Limb (tissue), 2 donors: ENCODE measurements around the gene NUAK2.
A peak's percentile ranks its signal among the peaks of the same experiment; 100 is the strongest.
"Not testable (repeated sequence)": the region's sequence is repeated elsewhere in the genome, so short reads cannot be mapped to it uniquely, and the experiment has no call there.

ENCODE experiments used
- DNase-seq, 2 donors: peaks; one replicate each; pipeline ENCODE4 v3.0.0-alpha.2; 2016; ENCODE audit errors: extremely low spot score in 2 of 2

Gene NUAK2

GRCh38 chr1:205321162-205321958, at the start of gene NUAK2:
TSS of gene NUAK2 (minus strand) at chr1:205321745. CDS start at chr1:205321628, 117 bp downstream.
- peak; percentile 75 to 91 for DNase-seq

- no peak for DNase-seq
Measured at GRCh38 chr1:205370780-205371179, 49.2 kb upstream of the NUAK2 start.

- no peak for DNase-seq
Measured at GRCh38 chr1:205369701-205370123, 48.2 kb upstream of the NUAK2 start.

- no peak for DNase-seq
Measured at GRCh38 chr1:205368478-205368877, 46.9 kb upstream of the NUAK2 start.

GRCh38 chr1:205365945-205366463, 44.5 kb upstream of the NUAK2 start:
- no peak for DNase-seq

- not testable (repeated sequence) for DNase-seq
Measured at GRCh38 chr1:205365086-205365485, 43.5 kb upstream of the NUAK2 start.

GRCh38 chr1:205360891-205361290, 39.3 kb upstream of the NUAK2 start:
- DNase-seq = no peak

GRCh38 chr1:205359771-205360565, 38.4 kb upstream of the NUAK2 start:
- DNase-seq = peak in 1 of 2 donors; percentile 62

- no peak for DNase-seq
Measured at GRCh38 chr1:205358579-205358978, 37.0 kb upstream of the NUAK2 start.

GRCh38 chr1:205357567-205357966, 36.0 kb upstream of the NUAK2 start:
- no peak for DNase-seq

GRCh38 chr1:205356440-205357139, 35.0 kb upstream of the NUAK2 start, which contains the start of gene KLHDC8A:
TSS of gene KLHDC8A (minus strand) at chr1:205356922. CDS start at chr1:205343604, 13,318 bp downstream.
- DNase-seq = peak; percentile 74

GRCh38 chr1:205355075-205355453, 33.5 kb upstream of the NUAK2 start:
- DNase-seq = no peak

GRCh38 chr1:205354259-205355074, 32.9 kb upstream of the NUAK2 start:
- DNase-seq = peak; percentile 69 to 75

- DNase-seq = no peak
Measured at GRCh38 chr1:205353612-205354011, 32.1 kb upstream of the NUAK2 start.

GRCh38 chr1:205353191-205353590, 31.6 kb upstream of the NUAK2 start:
- DNase-seq = no peak

- DNase-seq = peak in 1 of 2 donors; percentile 62
Measured at GRCh38 chr1:205351984-205352713, 30.6 kb upstream of the NUAK2 start.

- peak in 1 of 2 donors; percentile 53 for DNase-seq
Measured at GRCh38 chr1:205350691-205351141, 29.2 kb upstream of the NUAK2 start.

- no peak for DNase-seq
Measured at GRCh38 chr1:205350124-205350523, 28.6 kb upstream of the NUAK2 start.

- no peak for DNase-seq
Measured at GRCh38 chr1:205348554-205349487, 27.3 kb upstream of the NUAK2 start.
